HepG2 (cell line): Measurements from ENCODE around the gene KLHL28. TPM values are rescaled to one million over a fixed set of nuclear protein-coding genes. Genes with fewer than 3 reads are reported as not detected.
"Not testable (repeated sequence)": the region's sequence is repeated elsewhere in the genome, so short reads cannot be mapped to it uniquely, and the experiment has no call there.

Experiments
- ATAC-seq: fragments of 200-7000 bp; cut with Tn5 transposase; 3 replicates; pipeline ENCODE4 v1.9.1; 2020; ENCODE audit warnings: mild to moderate bottlenecking, moderate library complexity
- BruUV-seq: library from RNA; stranded (reverse); fragments of 400-500 nt; replicated peaks from 2 replicates; lab custom pipeline; 2021; lab: Mats Ljungman, UMichigan
- CTCF ChIA-PET: fragments of 300-600 bp; formaldehyde crosslinking; extraction: SDS; loops from one replicate; lab custom pipeline; 2021; ENCODE audit warnings: low total read pairs, inconsistent platforms, low intra/inter-chr PET ratio; lab: Yijun Ruan, JAX
- POLR2A ChIA-PET: fragments of 350-600 bp; sonication (Branson Sonifier 250); formaldehyde crosslinking; loops from one replicate; lab custom pipeline; 2020; ENCODE audit warnings: antibody characterized with exemption, inconsistent platforms; lab: Yijun Ruan, JAX
- DNase-seq: peaks from one replicate; pipeline ENCODE4 v3.0.0-alpha.2; 2015; ENCODE audit warnings: low spot score
- FAIRE-seq: peaks from 3 replicates; lab custom pipeline; 2011; peaks lifted over from hg19 to GRCh38; lab: Jason Lieb, UNC
- H2AFZ ChIP-seq: one replicate; pipeline ENCODE4 v1.6.1; 2011; ENCODE audit warnings: low read length, inconsistent platforms
- H3K27ac ChIP-seq: fragments of 300-600 bp; 3 replicates; pipeline ENCODE4 v1.8.0; 2011; ENCODE audit warnings: mixed run types, mild to moderate bottlenecking, mixed read lengths, low read length, inconsistent platforms; ENCODE audit not compliant: insufficient read depth; ENCODE audit errors: extremely low read length
- H3K27me3 ChIP-seq, 2 experiments: fragments of 200-600 bp in 1 of 2; 2 replicates in 1 of 2; 3 replicates in 1 of 2; pipeline versions ENCODE4 v1.6.0 to v1.8.0; 2011; ENCODE audit warnings: low read length in 2 of 2, mild to moderate bottlenecking in 2 of 2, moderate library complexity in 2 of 2, inconsistent platforms in 1 of 2; ENCODE audit not compliant: insufficient read depth in 2 of 2, control insufficient read depth in 1 of 2
- H3K36me3 ChIP-seq, 2 experiments: fragments of 200-600 bp in 1 of 2; replicated peaks in 1 of 2; 2 replicates in 1 of 2; 3 replicates in 1 of 2; pipeline versions ENCODE4 v1.5.1 to v1.8.0; 2011; ENCODE audit warnings: low read length in 2 of 2, inconsistent platforms in 1 of 2; ENCODE audit not compliant: insufficient read depth in 2 of 2, control insufficient read depth in 1 of 2
- H3K4me1 ChIP-seq: 2 replicates; pipeline ENCODE4 v1.5.1; 2012; ENCODE audit warnings: low read length, inconsistent platforms; ENCODE audit not compliant: insufficient read depth
- H3K4me2 ChIP-seq: 2 replicates; pipeline ENCODE4 v1.6.0; 2011; ENCODE audit warnings: low read depth, low read length, inconsistent platforms
- H3K4me3 ChIP-seq, 3 experiments: fragments of 200-600 bp in 1 of 3; sonication (generic), shearing (Covaris generic) in 1 of 3; replicated peaks in 1 of 3; 2 replicates each; pipeline ENCODE4 v1.5.1; 2011 to 2016; ENCODE audit warnings: low read length in 3 of 3, inconsistent platforms in 2 of 3, low read depth in 2 of 3, mild to moderate bottlenecking in 2 of 3, control low read depth in 1 of 3, mixed read lengths in 1 of 3; ENCODE audit not compliant: insufficient read depth in 1 of 3
- H3K79me2 ChIP-seq: one replicate; pipeline ENCODE4 v1.6.1; 2011; ENCODE audit warnings: low read length, inconsistent platforms; ENCODE audit not compliant: insufficient read depth
- H3K9ac ChIP-seq: 2 replicates; pipeline ENCODE4 v1.6.0; 2011; ENCODE audit warnings: mild to moderate bottlenecking, low read depth, low read length, inconsistent platforms; ENCODE audit not compliant: insufficient read depth
- H3K9me3 ChIP-seq: 2 replicates; pipeline ENCODE4 v1.5.1; 2012; ENCODE audit warnings: mild to moderate bottlenecking, low read length
- H4K20me1 ChIP-seq: 2 replicates; pipeline ENCODE4 v1.6.0; 2011; ENCODE audit warnings: inconsistent platforms, mild to moderate bottlenecking, low read length, moderate library complexity; ENCODE audit not compliant: insufficient read depth
- CBX5 ChIP-seq: sonication (generic); formaldehyde crosslinking; IDR thresholded peaks from 2 replicates; pipeline ENCODE4 v1.4.0; 2020; ENCODE audit warnings: missing genetic modification reagents, borderline replicate concordance
- ELF4 ChIP-seq: sonication (generic); formaldehyde crosslinking; IDR thresholded peaks from 2 replicates; pipeline ENCODE4 v1.5.0; 2020; ENCODE audit warnings: missing genetic modification reagents, mild to moderate bottlenecking, moderate library complexity, borderline replicate concordance
- ETV6 ChIP-seq: sonication (generic); formaldehyde crosslinking; conservative IDR thresholded peaks from 2 replicates; pipeline ENCODE4 v1.4.0; 2020; ENCODE audit warnings: missing genetic modification reagents
- NCOA1 ChIP-seq: sonication (generic); formaldehyde crosslinking; IDR thresholded peaks from 2 replicates; pipeline ENCODE4 v1.9.0; 2021; ENCODE audit warnings: missing genetic modification reagents
- TBP ChIP-seq: sonication (generic); formaldehyde crosslinking; IDR thresholded peaks from 2 replicates; pipeline ENCODE4 v1.5.0; 2020; ENCODE audit warnings: missing genetic modification reagents
- TCF12 ChIP-seq, 2 experiments: fragments of 450-650 bp in 1 of 2; sonication (generic) in 1 of 2; formaldehyde crosslinking in 1 of 2; IDR thresholded peaks; 2 replicates each; pipeline versions ENCODE4 v1.6.1 to v1.8.0; 2017 to 2022; ENCODE audit warnings: antibody characterized with exemption in 1 of 2, mild to moderate bottlenecking in 1 of 2, missing genetic modification reagents in 1 of 2, moderate library complexity in 1 of 2
- ZBTB7B ChIP-seq: sonication (generic); formaldehyde crosslinking; IDR thresholded peaks from 2 replicates; pipeline ENCODE4 v1.4.0; 2020; ENCODE audit warnings: missing genetic modification reagents
- ZFP36 ChIP-seq: fragments of 150-350 bp; IDR thresholded peaks from 2 replicates; pipeline ENCODE4 v1.6.1; 2018; ENCODE audit warnings: borderline replicate concordance, low read length, low read depth; ENCODE audit not compliant: partially characterized antibody
- WGBS: methylation state at CpG from one replicate; pipeline ENCODE4 v1.1.6; 2017; ENCODE audit warnings: low lambda C conversion rate; 5-methylcytosine and 5-hydroxymethylcytosine counted together
- in situ Hi-C: cut with HindIII; loops from 2 replicates; pipeline ENCODE4 v1.10.0; 2017; ENCODE audit warnings: low pct_unique_long_range_greater_than_20kb; ENCODE audit not compliant: extremely low pct_ligation_motif_present
- intact Hi-C: fragments of 100-400 bp; cut with micrococcal nuclease; formaldehyde crosslinking; loops from one replicate; pipeline ENCODE4 v1.10.0; 2022; ENCODE audit not compliant: unreplicated experiment
- polyA plus RNA-seq, 8 experiments: library from polyadenylated mRNA; depleted of rRNA in 3 of 8; stranded (reverse) in 7 of 8; unstranded in 1 of 8; fragments of >200 nt; fragmentation: Illumina TruSeq in 4 of 8; extraction: Trizol in 4 of 8; gene quantifications; 2 replicates each; pipeline versions ENCODE4 v1.2.1 to v1.2.3, GENCODE V29; 2011 to 2016; ENCODE audit warnings: low read depth in 4 of 8, missing spikeins in 1 of 8, mixed read lengths in 1 of 8; ENCODE audit not compliant: insufficient read depth in 1 of 8
- total RNA-seq, 5 experiments: library from RNA; depleted of rRNA; stranded (reverse); fragments of >200 nt; fragmentation: Illumina TruSeq; extraction: Trizol; gene quantifications; 2 replicates each; pipeline ENCODE4 v1.2.3, GENCODE V29; 2016; ENCODE audit warnings: low read depth in 1 of 5

Gene KLHL28
- total and polyA plus RNA-seq, 2 of the 13 experiments (the other 11 are each of a cell fraction or from before 2014, with no cell fraction given) = 3.4 to 6.6 TPM

DNA sequence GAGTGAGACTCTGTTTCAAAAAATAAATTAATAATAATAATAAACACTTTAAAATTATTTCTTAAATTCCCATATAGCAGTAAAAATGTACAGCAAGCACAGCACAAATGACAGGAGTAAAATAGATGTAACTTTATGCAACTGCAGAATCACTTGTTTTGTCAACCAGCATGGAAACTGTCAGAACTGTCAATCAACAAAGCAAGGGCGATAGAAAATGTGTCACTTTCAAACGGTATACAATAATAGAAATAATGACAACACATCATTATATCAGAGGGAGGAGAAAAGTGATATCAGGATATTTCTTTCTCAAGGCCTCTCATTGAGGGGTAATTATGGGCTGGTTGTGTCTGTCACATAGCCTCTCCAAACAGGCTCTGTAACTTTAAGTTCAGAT lies 68.2 kb downstream of the KLHL28 start:
- ATAC-seq = no peak
- DNase-seq = no peak
- H3K4me3 ChIP-seq = no peak overlapping the region
- H3K4me2 ChIP-seq = no peak overlapping the region
- H4K20me1 ChIP-seq = no peaks in the 10 kb centered on the region
- ChIA-PET CTCF (no interaction called here), POLR2A (no interaction called here)
- peaks cover 6% of the 10 kb centered on the region for H3K79me2 ChIP-seq
- in situ Hi-C loops (no loop called here), intact Hi-C loops (no loop called here)
- no peak overlapping the region for H3K9ac ChIP-seq
- peaks cover 23% of the 10 kb centered on the region for H3K4me1 ChIP-seq
- TF ChIP-seq TCF12 (IDR thresholded peaks at IDR 0.05) (no peak), TCF12 (CRISPR knock-in tag; IDR thresholded peaks at IDR 0.05) (no peak), ELF4 (CRISPR knock-in tag) (no peak), TBP (CRISPR knock-in tag) (no peak), CBX5 (no peak), ZBTB7B (CRISPR knock-in tag) (no peak), ETV6 (no peak), NCOA1 (no peak), ZFP36 (no peak)
- no TSS peak for BruUV-seq
- FAIRE-seq = no peak
- WGBS = 33% methylated on average over 2 of the region's 2 CpGs
- no peaks in the 10 kb centered on the region for H3K36me3 ChIP-seq
- H3K27me3 ChIP-seq = no peaks in the 10 kb centered on the region
- H3K27ac ChIP-seq = no peak overlapping the region
- no peak overlapping the region for H2AFZ ChIP-seq
- H3K9me3 ChIP-seq = no peaks in the 10 kb centered on the region

- H2AFZ ChIP-seq, H3K27me3 ChIP-seq, H3K36me3 ChIP-seq, FAIRE-seq, BruUV-seq, H3K9me3 ChIP-seq, H4K20me1 ChIP-seq, H3K27ac ChIP-seq, H3K9ac ChIP-seq, intact Hi-C loops, DNase-seq, H3K79me2 ChIP-seq, CTCF ChIA-PET, in situ Hi-C loops, H3K4me3 ChIP-seq, POLR2A ChIA-PET, ATAC-seq, H3K4me2 ChIP-seq: not testable (repeated sequence)
- peaks cover 18% of the 10 kb centered on the region for H3K4me1 ChIP-seq
- WGBS = 0% methylated on average over 2 of the region's 3 CpGs
Observed at GRCh38 chr14:44891726-44892372, 69.9 kb downstream of the KLHL28 start.
